HG02642 (cell line): ENCODE data around the gene DIMT1.
A peak's percentile ranks its signal among the peaks of the same experiment; 100 is the strongest.

Experiments used
- ATAC-seq: cut with Tn5 transposase; IDR thresholded peaks from one replicate; pipeline ENCODE4 v1.9.1; 2021; ENCODE audit warnings: mild to moderate bottlenecking; ENCODE audit not compliant: unreplicated experiment, poor library complexity

Gene DIMT1

DNA sequence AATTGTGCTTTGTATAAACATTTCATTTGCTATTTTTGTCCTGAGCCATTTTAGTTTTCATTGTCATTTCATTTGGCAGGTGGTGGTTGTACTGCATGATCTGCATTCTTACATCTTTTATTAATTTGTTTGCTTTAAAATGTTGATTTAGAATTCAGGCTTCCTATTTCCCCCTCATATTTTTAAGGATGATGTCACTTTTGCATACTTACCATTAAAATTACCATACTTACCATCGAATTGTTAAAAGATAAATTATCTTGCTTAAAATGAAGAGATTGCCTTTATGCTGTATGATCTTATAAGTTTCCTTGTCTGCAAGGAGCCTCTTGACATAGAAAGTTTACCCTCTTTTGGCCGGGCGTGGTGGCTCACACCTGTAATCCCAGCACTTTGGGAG lies 31.1 kb downstream of the DIMT1 start:
- no peak for ATAC-seq

GRCh38 chr5:62371409-62371808 lies 32.3 kb downstream of the DIMT1 start:
- no peak for ATAC-seq

DNA sequence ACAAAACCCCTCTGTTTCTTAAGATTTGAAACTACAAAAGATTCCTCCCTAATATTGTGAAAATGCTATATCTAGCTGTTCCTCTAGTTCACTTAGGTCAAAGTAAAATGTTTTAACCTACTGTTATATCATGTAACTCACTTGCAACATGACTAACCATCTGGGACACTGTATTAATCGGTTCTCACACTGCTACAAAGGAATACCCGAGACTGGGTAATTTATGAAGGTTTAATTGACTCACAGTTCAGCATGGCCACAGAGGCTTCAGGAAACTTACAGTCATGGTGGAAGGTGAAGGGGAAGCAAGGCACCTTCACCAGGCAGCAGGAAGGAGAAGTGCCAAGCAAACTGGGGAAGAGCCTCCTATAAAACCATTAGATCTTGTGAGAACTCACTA lies 34.7 kb downstream of the DIMT1 start:
- no peak for ATAC-seq

DNA sequence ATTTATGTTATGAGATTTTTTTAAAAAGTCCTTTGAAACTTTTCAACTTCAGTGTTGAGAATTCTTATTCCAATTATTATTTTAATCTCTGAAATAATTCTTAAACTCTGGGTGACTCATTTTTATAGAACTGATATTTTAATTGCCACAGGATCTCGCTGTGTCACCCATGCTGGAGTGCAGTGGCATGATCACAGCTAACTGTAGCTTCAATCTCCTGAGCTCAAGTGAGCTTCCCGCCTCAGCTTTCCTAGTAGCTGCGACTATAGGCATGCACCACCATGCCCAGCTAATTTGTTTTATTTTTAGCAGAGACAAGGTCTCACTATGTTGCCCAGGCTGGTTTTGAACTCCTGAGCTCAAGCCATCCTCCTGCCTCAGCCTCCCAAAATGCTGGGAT lies 41.0 kb downstream of the DIMT1 start:
- ATAC-seq = no peak

DNA sequence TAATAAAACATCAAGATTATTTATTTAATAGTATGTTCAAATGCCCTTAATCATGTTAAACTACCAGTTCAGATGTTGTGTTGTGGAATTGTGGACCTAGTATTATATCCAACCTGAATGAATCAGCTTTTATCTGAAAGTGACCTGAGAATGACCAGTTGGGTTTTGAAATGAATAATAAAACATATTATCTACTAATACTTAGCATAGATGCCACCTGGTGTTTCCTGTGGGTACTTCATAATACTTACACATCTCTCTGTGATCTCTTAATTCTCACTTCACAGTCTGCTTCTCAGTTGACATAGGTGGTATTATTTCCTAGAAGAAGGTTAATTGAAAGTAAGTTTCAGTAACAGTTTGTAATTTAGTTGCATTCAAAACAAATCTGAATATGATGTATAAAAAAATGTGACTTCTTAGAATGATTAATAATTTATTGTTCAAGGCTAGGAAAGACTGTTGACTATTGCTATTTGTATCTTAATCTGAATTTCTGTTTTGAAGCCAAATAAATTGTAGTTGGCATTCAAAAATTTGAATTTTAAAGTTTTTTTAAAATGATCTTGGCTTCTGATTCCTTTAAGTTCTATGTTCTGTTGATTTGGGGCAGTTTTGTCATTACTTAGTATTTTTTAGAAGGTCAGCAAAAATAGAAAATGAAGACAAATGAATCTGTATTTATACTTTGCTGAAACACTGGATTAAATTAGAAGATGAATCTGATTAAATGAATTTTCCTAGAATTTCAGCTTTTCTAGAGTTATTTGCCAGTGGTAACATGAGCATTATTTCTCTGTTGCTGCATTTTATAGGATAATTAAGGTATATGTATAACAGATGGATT lies 49.5 kb downstream of the DIMT1 start:
- ATAC-seq = peak; percentile 83

DNA sequence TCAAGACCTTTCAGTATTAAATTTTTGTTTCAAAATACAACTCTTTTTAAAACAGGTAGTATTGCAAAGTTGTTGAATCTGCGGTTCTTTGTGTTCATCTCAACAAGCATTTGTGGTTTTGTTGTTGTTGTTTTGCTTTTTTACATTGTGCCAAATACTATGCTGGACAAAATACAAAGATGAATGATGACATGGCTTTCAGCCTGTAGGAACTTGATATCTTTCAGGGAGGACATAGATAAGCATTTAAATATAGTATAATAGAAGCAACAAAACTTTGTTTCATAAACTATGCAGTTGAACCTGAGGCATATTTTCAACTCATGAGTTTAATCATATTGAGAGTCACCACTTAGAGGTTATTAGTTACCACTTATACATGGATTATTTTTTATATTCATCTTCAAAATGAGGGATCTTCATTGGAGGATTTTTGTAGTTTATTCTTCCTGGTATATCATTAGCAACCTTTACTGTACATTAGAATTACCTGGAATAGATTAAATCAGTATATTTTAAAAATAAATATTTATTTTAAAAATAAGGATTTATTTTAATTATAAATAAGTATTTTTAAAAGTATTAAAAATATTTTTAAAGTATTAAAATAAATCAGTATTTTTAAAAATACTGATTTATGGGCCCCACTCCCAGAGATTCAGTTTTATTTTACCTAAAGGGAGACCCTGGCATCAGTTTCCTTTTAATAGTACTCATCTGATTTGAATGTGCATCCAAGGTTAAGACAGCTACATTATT lies 54.8 kb downstream of the DIMT1 start:
- no peak for ATAC-seq

DNA sequence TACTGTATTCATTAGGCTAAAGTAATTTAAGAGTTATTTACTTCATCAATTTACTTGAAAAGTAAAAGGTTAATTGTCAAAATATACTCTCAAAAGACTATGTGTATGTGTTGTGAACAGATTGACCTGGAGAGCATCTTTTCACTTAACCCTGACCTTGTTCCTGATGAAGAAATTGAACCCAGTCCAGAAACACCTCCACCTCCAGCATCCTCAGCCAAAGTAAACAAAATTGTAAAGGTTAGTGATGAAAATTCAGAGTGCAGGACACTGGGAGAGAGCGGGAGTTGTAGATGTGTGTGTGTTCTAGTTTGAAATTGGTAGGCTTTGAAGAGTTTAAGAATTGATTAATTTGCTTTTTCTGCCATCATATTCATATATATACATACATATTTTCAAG lies 55.8 kb downstream of the DIMT1 start:
- no peak for ATAC-seq

GRCh38 chr5:62346748-62347147 lies 57.0 kb downstream of the DIMT1 start:
- ATAC-seq = no peak

GRCh38 chr5:62343428-62343827 lies 60.3 kb downstream of the DIMT1 start:
- no peak for ATAC-seq

DNA sequence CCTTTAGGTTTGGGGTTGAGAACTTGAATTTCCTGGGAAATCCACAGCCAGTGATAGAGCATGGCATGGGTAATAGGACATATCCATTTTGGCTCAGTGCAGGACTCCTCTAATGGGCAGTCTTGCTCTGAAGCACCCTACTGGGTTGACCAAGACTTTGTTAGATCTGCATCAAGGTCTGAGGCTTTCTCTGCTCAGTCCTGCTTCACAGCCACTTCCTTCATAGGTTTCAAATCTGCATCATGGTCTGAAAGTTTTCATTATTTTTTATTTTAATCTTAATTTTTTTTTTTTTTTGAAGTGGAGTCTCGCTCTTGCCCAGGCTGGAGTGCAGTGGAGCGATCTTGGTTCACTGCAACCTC lies 61.2 kb downstream of the DIMT1 start:
- ATAC-seq = peak; percentile 48

- peak; percentile 73 for ATAC-seq
Observed at GRCh38 chr5:62341783-62342475, 61.8 kb downstream of the DIMT1 start.

- no peak for ATAC-seq
Observed at GRCh38 chr5:62340979-62341378, 62.7 kb downstream of the DIMT1 start.

- peak; percentile 36 for ATAC-seq
Observed at GRCh38 chr5:62340392-62340791, 63.3 kb downstream of the DIMT1 start.
